Fibroblast of pulmonary artery (primary cell): Measurements from ENCODE around the gene CDCP2.

Experiments used
- DNase-seq: peaks from one replicate; pipeline ENCODE4 v3.0.0-alpha.2; 2010; ENCODE audit warnings: low read depth
- H3K4me3 ChIP-seq: replicated peaks from 2 replicates; pipeline ENCODE4 v1.5.1; 2011; ENCODE audit warnings: low read depth, mild to moderate bottlenecking, control low read depth, low read length, moderate library complexity
- TF ChIP-seq, protein P1 (sequence below): IDR thresholded peaks from 2 replicates; pipeline ENCODE4 v1.5.1; 2011; ENCODE audit warnings: mild to moderate bottlenecking, control low read depth, low read length, inconsistent platforms; ENCODE audit errors: missing control alignments

CDCP2 gene

DNA sequence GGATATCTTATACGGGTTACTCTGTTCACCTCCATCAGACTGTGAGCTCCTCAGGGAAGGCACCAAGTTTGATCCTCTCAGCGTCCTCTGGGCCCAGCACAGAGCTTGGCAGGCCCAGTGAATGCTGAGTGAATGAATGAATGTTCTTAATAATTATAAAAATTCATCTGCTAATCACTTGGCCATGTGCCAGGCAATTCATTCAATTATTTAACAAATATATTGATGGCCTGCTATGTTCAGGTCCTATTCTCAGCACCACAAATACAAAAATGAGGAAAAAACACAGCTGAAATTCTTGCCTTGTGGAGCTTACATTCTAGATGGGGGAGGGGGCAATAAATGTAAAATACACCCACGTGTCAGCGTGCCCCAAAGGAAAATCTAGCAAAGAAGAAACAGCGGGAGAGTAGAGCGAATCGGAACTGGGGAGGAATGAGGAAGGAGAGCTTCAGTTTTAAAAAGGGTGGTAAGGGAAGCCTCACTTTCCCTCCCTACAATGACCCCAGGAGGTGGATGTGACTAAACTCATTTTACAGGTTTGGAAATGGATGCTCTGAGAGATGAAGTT is 15.8 kb downstream of the CDCP2 start:
- H3K4me3 ChIP-seq = no peak overlapping the region
- no peak for DNase-seq
- TF ChIP-seq, protein P1, sequence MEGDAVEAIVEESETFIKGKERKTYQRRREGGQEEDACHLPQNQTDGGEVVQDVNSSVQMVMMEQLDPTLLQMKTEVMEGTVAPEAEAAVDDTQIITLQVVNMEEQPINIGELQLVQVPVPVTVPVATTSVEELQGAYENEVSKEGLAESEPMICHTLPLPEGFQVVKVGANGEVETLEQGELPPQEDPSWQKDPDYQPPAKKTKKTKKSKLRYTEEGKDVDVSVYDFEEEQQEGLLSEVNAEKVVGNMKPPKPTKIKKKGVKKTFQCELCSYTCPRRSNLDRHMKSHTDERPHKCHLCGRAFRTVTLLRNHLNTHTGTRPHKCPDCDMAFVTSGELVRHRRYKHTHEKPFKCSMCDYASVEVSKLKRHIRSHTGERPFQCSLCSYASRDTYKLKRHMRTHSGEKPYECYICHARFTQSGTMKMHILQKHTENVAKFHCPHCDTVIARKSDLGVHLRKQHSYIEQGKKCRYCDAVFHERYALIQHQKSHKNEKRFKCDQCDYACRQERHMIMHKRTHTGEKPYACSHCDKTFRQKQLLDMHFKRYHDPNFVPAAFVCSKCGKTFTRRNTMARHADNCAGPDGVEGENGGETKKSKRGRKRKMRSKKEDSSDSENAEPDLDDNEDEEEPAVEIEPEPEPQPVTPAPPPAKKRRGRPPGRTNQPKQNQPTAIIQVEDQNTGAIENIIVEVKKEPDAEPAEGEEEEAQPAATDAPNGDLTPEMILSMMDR = no peak

DNA sequence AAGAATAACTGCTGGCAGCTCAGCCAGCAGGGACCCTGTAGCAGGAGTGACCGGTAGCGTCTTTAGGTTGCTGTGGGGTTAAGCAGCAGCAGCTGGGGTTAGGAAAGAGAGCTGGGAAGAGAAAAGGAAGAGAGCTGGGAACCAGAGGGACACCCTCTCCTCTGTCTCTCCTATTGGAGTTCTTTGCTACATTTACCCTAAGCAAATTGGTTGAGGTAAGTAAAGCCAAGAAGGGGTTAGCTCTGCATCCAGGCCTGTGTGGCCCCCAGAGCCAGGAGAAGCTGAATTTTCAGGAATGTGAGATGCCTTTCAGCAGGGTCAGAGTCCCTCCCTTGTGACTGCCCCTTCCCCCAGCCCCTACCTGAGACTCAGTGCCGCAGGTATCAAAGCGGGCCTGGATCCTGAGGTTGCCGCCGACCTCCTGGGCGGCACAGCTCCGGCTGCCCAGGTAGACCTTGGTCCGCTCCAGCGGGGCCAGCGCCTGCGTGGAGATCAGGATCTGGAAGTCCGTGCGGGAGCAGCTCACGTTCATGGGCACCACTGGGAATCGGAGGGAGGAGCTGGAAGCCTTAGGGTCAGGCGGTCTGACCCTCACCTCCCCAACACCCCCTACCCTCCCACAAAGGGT is 16.4 kb downstream of the CDCP2 start:
- TF ChIP-seq, protein P1 = no peak
- no peak for DNase-seq
- no peak overlapping the region for H3K4me3 ChIP-seq

DNA sequence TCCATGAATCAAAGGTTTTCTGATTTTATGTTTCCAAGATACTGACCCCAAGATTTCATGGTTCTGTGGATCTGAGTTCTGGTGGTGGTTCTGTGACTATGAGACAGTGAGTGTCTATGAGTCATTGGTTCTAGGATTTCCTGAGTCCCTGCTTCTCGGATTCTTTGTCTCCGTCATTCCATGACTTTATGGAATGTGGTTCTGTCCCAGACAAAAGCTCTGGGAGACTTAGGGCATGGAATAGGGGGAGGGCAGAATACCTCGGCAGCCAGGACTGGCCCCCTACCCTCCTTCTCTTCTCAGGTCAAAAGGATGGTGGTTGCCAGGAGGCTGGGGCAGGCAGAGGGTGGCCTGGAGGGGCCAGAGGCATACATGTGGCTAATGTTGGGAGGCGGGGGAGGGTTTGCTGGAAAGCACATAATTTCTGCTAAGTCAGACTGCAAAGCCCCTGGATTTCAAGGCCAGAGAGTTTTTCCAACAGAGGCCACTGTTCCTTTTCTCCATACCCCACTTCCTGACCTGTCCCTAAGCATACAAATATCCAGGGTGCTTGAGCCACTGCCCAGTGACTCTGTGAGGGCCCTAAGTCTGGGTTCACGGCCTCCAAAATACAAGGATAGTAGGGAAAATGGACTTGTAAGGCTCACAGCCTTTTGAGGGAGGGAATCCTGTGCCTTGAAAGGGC is 17.2 kb downstream of the CDCP2 start:
- DNase-seq = no peak
- H3K4me3 ChIP-seq = no peak overlapping the region
- TF ChIP-seq, protein P1 = no peak

DNA sequence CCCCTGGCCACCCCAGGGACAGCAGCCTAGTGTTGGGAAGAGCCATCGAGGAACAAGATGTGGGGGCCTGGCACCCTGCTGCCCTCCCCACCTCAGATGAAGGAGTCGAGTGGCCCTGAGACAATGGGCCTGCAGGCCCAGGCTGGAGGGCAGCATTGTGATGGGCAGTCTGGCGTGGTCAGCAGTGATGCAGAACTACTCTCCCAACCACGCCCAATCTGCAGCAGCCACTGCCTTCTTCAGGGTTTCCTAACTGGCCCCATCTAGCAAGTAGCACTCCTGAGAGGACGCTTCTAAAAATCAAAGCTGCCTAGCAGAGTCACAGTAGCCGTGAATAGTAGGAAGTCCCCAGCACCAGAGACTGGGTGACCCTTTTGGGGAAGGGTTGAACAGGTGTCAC is 18.5 kb downstream of the CDCP2 start:
- no peak overlapping the region for H3K4me3 ChIP-seq
- no peak for DNase-seq
- TF ChIP-seq, protein P1 = no peak

DNA sequence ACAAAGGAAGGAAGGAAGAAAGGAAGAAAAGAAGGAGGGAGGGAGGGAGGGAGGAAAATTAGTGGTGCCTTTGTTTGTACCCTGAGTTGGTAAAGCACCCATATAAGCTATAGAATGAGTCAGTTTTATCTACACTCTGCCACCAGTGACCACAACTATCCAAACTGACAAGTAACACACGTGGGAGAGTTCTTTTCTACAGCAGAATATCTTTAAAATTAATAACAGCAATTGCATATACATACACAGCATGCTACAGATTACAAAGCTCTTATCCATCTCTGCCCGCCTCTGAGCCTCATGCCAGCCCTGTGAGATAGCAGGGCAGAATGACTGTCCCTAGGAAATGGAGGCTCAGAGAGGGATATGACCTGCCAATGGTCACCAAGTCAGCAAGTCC is 20.3 kb downstream of the CDCP2 start:
- no peak for DNase-seq
- no peak overlapping the region for H3K4me3 ChIP-seq
- TF ChIP-seq, protein P1 = no peak

DNA sequence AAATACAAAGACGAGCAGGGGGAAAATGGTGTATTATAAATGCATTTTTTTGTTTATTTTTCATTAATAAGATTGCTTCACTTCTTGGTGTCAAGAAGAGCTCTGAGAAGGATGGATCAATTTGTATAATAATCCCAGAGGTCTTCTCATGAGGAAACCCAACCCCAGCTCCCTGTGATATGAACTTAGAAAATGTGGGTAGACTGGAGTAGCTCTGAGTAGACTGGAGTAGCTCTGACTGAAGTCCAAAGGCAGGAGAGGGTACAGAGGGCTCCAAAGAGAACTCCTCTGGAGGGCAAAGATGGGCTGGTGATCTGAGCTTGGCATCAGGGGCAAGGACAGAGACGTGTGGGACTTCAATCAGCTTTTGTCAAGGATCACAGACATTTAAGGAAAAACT is 21.4 kb downstream of the CDCP2 start:
- H3K4me3 ChIP-seq = no peak overlapping the region
- DNase-seq = no peak
- TF ChIP-seq, protein P1 = no peak
